Mucosa of gallbladder (tissue), 1 donor: ENCODE data around the gene GOLGA3. TPM values are rescaled to one million over a fixed set of nuclear protein-coding genes. Genes with fewer than 3 reads are reported as not detected.
"Not testable (repeated sequence)": the region's sequence is repeated elsewhere in the genome, so short reads cannot be mapped to it uniquely, and the experiment has no call there.

Experiments used
- DNase-seq: peaks from one replicate; pipeline ENCODE4 v3.0.0-alpha.2; 2020; ENCODE audit warnings: low spot score
- total RNA-seq: library from RNA; stranded (reverse); gene quantifications from one replicate; pipeline ENCODE4 v1.2.1, GENCODE V29; 2021
- donor health status: DM: no; HTN: no; CAD: no.

The GOLGA3 gene
- total RNA-seq, 1 donor from 2014 or later: 72.2 TPM

DNA sequence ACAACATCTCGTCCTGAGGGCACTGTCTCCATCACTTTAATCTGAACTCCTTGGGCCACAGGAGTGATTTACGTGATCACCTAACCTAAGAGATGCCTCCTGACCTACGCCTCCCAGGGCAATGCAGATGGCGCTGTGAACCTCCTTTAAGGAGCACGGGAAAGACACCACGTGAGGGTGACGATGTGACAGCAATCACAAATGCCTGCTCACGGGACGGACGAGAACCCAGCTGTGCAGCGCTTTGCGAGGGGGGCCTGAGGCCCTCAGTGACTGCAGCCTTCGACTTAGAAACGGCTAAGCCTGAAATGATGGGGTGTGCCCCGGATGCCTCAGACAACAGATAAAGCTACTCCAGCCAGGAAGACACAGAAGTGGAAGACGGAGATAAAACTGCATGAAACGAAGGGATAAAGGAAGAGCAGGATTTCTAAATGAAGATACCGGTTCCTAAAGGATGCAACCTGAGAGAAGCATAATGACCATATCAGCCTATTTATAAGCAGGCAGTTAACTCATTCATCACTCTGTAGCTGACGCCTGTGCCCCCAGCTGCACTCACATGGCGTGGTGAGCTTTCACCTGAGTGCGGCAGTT lies 13.9 kb upstream of the GOLGA3 start:
- DNase-seq: no peak

DNA sequence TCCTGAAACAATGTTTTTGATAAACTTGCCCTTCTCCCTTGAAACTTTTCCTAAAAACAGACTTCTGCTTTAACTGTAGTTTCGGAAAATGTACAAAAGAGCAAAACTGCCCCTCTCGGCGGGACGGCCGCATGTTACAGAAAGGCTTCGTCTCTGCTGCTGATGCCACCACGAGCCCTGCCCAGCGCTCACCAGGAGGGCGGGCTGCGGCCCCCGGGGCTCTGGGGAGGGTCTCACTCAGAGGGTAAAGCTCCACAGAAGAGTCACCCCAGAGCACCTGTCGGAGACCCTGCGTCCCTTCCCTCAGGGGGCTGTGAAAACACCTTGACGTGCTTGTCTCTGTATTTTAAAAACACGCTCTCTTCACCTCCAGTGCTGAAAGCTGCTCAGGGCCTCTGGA lies 12.5 kb upstream of the GOLGA3 start:
- DNase-seq: no peak

DNA sequence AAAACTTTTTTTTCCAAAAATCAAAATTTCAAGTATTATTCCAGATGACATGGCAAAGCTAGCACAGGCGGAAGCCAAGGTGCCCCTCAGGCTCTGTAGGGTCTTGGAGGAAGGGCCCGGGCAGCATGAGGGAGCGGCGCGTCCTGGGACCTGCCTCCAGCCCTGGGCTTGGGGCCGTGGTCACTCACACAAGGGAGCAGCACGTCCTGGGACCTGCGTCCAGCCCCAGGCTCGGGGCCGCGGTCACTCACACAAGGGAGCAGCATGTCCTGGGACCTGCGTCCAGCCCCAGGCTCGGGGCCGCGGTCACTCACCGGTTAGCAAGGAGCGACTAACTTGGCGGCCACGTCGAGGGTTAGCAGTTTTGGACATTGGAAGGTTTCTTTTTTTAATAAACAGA lies 11.9 kb upstream of the GOLGA3 start:
- DNase-seq: no peak

DNA sequence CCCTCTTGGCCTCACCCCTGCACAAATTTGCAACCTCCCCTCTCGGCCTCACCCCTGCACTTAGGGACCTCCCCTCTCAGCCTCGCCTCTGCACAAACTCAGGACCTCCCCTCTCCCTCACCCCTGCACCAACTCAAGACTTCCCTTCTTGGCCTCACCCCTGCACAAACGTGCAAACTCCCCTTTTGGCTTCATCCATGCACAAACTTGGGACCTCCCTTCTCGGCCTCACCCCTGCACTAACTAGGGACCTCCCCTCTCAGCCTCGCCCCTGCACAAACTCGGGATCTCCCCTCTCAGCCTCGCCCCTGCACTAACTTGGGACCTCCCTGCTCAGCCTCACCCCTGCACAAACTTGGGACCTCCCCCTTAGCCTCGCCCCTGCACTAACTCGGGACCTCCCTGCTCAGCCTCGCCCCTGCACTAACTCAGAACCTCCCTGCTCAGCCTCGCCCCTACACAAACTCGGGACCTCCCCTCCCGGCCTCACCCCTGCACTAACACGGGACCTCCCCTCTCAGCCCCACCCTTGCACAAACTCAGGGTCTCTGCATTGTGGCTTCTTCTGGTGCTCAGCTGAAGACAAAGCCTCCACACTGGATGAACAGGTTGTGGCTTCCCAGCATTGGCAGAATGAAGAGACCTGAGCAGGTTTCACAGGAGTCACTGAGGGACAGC lies 11.0 kb upstream of the GOLGA3 start:
- DNase-seq: no peak

DNA sequence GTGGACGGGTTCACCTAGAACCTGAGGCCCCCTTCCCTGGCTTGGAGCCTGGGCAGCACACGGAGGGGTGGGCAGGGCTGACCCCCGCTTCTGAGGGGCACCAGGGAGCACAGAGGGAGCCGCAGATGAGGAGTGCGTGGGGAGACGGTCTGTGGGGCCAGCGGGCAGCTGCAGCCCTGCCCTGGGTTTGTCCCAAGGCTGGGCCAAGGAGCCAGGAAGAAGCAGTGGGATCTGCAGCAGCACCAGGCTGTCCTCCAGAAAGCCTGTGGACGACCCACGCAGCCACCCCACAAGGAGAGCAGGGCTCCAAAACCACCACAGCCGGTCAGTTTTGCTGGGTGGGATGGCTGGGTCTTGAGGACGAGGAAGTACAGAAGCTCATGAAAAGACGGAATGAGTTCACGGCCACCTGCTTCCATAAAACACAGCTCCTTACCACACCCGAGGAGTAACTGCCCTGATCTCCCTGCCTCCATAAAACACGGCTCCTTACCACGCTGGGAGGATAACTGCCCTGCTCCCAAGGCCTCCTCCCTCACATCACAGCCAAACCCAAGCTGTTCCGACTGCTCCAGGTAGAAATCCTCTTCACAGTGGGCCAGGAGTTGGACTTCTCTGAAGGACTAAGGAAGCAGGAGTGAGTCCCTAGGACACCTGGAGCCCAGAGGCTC lies 9.9 kb upstream of the GOLGA3 start:
- DNase-seq: no peak

DNA sequence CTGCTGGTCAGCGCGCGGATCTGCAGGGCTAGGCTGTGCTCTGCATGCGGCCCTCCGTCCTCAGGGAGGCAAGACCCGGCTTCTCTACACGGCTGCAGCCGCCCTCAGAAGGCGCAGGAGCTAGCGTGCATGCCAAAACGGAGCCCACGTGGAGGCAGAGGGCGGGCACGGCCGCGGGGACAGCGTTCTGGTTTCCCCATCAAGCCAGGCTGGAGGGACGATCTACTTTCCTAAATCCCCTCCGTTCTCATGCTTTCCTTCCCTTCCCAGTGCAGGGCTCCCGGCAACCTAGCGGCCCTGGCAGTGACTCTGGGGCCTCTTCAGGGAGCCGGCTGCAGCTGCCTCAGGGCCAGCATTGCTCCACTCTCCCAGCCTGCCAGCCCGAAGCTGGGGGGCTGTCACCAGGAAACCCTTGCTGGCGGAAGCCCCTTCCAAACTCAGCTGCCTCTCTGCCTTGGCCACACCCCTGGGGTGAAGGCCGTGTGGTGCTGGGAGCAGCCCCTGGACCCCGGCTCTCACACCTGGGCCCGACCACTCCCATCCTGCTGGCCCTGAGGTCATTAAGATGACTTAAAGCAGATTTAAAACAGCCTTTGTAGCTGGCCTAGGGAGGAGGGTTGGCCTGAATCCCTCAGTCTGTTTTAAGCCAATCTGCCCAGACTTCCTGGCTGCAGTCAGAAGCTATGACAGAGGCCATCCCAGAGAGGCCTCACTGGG lies 9.2 kb upstream of the GOLGA3 start:
- DNase-seq: no peak

DNA sequence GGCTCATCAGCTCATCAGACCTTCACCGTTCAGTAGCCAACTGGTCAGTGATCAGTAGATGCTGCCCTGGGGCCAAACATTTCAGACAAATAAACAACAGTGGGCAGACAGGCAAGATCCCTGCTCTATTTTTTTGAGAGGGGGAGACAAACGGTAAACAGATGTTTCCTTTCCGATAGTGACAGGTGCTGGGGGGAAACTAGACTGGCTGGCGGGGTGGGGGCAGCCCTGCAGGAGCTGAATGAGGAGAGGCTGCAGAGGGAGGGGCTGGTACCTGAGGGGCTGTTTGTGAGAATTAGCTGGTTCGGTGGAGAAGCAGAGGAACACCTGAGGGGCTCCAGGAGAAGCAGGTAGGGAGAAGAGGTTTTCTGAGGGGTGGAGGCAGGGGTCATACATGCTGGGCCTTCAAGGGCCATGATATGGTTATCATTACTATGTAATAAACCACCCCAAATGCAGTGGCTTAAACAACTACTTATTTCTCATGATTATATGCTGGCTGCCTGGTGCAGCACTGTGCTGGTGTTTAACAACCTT lies 8.2 kb upstream of the GOLGA3 start:
- no peak for DNase-seq

DNA sequence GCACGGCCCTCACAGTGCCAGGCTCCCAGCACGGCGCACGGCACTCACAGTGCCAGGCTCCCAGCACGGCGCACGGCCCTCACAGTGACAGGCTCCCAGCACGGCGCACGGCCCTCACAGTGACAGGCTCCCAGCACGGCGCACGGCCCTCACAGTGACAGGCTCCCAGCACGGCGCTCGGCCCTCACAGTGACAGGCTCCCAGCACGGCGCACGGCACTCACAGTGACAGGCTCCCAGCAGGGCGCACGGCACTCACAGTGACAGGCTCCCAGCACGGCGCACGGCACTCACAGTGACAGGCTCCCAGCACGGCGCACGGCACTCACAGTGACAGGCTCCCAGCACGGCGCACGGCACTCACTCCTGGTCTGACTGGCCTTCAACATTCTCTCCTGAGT lies 7.6 kb upstream of the GOLGA3 start:
- not testable (repeated sequence) for DNase-seq

DNA sequence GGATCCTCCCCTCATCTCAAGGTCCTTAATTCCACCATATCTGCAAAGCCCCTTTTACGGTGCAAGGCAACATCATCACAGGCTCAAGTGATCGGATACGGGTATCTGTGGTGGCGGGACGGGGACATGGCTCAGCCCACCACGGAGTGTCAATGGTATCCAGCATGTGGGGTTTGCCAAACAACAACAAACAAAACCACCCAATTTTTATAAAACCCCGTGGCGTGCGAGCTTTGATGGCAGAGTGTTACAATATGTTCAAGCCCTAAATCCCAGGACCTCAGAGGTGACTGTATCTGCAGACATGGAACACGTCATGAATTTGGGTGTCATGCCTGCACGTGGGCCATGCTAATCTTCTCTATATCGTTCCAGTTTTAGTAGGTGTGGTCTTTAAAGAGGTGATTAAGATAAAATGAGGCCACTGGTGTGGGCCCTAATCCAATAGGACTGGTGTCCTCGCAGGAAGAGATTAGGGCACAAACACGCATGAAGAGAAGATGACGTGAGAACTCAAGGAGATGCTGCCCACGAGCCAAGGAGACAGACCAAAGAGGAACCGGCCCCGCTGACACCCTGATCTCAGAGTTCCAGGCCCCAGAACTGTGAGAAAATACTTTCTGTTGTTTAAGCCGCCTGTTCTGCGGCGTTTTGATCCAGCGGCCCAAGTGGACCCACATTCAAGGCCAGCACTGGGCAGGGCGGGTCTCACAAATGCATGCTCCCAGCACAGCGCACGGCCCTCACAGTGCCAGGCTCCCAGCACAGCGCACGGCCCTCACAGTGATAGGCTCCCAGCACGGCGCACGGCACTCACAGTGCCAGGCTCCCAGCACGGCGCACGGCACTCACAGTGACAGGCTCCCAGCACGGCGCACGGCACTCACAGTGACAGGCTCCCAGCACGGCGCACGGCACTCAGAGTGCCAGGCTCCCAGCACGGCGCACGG lies 6.7 kb upstream of the GOLGA3 start:
- DNase-seq: no peak

DNA sequence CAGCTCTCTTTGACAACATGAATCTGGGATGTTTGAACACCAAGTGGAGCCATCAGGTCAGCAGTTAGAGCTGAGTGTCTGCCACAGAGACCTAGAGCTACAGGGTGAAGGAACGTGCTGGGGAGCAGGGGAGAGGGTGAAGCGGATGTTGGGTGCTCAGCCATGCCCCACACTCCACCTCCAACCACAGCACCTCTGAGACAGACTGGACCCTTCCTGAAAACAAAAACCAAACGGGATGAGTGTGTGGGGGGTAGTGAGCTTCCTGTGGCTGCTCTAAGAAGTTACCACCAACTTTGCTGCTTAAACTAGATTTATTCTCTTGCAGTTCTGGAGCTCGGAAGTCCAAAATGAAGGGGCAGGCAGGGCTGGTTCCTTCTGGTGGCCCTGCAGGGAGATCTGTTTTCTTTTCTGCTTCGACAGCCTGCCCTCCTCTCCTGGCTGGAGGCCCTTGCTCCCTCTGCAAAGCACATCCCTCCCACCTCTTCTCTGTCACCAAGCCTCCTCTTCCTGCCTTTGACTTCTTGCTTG lies 5.6 kb upstream of the GOLGA3 start:
- no peak for DNase-seq

DNA sequence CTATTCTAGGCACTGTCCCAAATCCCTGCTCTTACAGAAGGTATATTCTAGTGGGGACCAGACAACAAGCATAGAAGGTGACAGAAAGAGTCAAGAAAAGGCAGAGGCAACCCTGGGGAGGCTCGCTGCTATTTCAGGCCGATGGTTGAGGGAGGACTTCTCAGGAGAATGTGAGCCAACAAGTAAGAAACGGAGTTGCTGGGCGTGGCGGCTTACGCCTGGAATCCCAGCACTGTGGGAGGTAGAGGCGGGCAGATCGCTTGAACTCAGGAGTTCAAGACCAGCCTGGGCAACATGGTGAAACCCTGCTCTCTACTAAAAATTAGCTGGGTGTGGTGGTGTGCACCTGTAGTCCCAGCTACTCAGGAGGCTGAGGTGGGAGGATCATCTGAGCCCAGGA lies 4.7 kb upstream of the GOLGA3 start:
- DNase-seq: no peak

DNA sequence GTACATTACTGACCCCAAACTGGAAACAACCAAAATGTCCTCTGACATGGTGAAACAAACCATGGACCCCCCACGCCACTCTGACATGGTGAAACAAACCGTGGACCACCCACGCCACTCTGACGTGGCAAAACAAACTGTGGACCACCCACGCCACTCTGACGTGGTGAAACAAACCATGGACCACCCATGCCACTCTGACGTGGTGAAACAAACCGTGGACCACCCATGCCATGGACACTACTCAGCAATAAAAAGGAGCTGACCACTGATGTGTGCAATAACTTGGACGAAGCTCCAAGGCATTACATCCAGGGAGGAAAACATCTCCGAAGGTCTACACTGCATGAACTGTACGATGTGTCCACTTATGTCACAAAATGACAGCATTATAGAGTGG lies 3.1 kb upstream of the GOLGA3 start:
- no peak for DNase-seq

DNA sequence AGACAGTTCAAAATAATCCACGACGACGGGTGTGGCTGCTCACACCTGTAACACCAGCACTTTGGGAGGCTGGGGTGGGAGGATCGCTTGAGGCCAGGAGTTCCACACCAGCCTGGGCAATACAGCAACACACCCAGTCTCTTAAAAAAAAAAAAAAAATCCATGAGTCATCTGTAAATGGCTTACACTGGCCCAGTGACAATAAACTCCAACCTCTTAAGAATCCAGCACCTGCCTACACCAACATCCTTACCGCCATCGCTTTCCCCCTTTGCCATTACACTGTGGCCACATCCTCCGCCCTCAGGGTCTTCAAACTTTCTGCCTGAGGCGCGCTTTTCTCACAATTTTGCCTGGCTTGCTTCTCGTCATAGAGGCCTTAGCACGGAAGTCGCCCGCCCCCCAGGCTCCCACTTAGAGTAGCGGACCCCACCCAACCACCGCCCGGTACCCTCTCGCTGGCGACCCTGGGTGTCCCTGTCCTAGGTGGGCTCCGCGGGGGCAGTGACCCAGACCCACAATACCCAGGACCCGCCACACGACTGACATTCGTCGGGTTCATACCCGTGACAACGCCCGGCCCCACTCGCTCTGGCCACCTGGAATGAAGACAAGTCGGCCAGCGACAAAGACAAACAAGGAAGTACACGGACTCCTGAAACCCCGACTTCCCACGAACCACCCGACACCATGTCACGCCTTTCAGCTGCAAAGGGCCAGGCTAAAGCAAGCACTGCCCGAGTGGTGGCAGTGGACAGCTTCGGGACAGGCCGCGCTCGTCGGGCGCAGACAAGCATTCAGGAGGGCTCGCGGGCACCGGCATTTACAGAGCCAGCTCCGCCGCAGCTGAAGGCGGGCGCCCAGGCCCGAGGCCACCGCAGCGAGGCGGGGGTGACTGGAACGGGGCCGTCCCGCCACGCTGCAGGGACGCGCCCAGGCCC lies 636 bp downstream of the GOLGA3 start:
- DNase-seq: no peak

DNA sequence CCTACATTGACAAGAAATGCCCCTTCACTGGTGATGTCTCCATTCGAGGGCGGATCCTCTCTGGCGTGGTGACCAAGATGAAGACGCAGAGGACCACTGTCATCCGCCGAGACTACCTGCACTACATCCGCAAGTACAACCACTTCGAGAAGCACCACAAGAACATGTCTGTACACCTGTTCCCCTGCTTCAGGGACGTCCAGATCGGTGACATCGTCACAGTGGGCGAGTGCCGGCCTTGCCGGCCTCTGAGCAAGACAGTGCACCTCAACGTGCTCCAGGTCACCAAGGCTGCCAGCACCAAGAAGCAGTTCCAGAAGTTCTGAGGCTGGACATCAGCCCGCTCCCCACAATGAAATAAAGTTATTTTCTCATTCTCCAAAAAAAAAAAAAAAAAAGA lies 2.8 kb downstream of the GOLGA3 start:
- no peak for DNase-seq

DNA sequence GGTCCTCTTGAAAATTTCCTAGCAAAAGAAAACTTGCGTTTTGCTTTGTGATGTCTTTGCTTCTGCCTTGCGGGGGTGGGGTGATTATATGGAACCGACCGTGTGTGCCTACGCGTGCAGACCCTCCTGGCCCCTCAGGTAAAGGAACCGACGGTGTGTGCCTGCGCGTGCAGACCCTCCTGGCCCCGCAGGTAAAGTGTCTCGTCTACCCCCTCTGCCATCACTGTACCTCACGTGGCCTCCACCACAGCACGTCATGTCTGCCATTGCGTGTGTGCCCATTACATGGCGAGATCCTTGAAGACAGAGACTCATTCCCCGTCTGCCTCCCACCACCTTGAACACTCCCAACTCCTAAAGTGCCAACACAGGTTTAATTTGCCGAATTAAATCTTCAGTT lies 3.6 kb downstream of the GOLGA3 start:
- no peak for DNase-seq

DNA sequence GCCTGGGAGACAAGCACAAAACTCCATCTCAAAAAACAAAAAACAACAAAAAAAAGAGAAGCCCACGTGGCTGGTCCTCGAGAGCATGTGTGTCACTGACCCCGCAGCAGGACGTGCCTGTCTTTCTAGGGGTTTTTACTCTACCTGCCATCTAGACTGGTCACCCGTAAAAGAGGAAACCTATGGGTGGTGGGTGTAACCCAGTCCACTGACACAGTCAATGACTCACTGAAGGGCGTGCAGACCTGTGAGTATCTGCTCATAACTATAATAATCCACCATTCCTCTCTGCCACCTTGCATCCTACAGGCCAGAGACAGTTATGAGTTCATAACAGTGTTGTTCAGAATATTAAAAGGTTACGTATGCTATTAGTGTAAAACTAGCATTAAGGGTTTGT lies 4.6 kb downstream of the GOLGA3 start:
- no peak for DNase-seq

DNA sequence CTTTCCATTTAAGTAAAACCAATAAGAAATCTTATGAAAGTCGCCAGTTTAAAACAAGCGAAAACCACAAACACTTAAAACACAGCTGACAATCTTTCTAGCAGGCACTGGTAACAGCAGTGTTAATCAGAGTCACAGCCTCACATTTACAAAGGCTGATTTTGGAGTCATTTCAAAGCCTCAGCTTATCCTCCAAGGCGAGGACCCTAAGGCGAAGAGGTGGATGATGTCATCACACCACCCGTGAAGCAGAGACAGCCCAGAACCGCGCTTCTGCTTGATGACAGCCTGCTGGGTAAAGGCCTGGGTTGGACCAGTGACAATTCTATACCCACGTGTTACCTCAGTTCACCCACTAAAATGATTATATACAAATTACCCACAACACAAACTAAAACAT lies 10.1 kb downstream of the GOLGA3 start:
- no peak for DNase-seq

DNA sequence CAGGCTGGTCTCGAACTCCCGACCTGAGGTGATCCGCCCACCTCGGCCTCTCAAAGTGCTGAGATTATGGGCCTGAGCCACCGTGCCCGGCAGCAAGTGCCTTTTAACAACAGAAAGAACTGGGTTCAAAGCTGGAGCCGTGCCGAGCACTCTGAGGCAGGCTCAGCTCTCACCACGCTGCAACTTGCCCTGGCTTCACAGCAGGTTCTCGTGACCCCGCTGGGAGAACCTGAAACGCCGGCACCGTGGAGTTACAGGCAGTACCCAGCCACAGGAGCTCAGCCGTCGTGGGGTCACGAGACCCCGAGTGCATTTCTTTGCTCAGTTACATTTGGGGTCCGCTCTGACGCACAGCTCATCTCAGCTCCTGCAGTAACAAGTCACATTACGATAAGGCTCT lies 14.4 kb downstream of the GOLGA3 start:
- DNase-seq: no peak

DNA sequence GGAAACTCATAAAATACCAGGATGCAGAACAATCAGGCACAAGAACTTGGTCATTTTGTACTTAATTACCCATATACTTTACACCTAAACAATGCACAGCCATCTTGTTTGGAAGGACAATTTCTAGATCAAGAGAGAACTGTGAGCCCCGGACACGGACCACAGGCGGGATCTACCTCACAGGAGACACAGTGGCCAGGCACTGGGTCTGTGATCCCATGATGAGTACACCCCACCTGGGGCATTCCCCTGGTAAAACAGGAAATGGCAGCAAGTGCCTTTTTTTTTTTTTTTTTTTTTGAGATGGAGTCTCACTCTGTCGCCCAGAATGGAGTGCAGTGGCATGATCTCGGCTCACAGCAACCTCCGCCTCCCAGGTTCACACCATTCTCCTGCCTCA lies 15.2 kb downstream of the GOLGA3 start:
- DNase-seq: no peak
